GM19043 (cell line): ENCODE measurements around the gene UNC119.
"Not testable (repeated sequence)": the region's sequence is repeated elsewhere in the genome, so short reads cannot be mapped to it uniquely, and the experiment has no call there.

Experiments used
- ATAC-seq: cut with Tn5 transposase; IDR thresholded peaks from one replicate; pipeline ENCODE4 v1.9.1; 2021; ENCODE audit warnings: low read depth; ENCODE audit not compliant: unreplicated experiment

UNC119 gene

GRCh38 chr17:28524476-28525424 is 27.7 kb downstream of the UNC119 start:
- no peak for ATAC-seq

DNA sequence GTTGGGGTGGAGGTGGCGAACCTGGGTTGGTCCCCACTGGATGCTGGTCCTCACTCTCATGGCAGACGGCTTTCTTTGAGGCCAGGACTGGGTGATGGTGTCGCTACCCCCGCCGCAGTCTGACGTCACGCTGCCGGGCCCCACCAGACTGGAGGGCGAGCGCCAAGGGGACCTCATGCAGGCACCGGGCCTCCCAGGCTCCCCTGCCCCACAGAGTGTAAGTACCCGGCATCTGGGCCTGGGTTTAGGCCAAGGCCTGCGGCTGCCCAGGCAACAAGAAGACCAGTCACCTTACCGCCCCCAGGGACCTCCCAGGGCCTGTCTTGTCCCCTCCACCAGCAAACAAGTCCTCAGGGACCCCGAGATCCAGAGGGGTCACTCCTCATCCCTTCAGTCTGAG is 28.5 kb downstream of the UNC119 start:
- no peak for ATAC-seq

DNA sequence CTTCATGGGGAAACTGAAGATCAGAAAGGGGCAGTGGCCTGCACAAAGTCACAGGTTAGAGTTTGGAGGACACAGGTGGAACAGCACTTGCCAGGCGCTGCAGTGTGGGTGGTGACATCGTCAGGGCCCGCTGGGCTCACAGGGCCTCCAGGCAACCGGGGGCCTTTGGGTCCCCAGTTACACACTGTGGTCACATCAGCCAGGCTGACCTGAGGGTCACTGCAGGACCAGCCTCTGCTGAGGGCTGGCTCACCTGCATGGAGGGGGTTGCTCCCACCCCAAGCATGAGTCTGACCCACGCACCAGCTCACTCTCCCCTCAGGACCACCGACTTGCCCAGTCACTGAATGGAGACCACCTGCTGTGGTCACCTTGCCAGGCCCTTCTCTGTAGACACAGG is 29.2 kb downstream of the UNC119 start:
- no peak for ATAC-seq

- not testable (repeated sequence) for ATAC-seq
Observed at GRCh38 chr17:28522281-28522680, 30.1 kb downstream of the UNC119 start.

DNA sequence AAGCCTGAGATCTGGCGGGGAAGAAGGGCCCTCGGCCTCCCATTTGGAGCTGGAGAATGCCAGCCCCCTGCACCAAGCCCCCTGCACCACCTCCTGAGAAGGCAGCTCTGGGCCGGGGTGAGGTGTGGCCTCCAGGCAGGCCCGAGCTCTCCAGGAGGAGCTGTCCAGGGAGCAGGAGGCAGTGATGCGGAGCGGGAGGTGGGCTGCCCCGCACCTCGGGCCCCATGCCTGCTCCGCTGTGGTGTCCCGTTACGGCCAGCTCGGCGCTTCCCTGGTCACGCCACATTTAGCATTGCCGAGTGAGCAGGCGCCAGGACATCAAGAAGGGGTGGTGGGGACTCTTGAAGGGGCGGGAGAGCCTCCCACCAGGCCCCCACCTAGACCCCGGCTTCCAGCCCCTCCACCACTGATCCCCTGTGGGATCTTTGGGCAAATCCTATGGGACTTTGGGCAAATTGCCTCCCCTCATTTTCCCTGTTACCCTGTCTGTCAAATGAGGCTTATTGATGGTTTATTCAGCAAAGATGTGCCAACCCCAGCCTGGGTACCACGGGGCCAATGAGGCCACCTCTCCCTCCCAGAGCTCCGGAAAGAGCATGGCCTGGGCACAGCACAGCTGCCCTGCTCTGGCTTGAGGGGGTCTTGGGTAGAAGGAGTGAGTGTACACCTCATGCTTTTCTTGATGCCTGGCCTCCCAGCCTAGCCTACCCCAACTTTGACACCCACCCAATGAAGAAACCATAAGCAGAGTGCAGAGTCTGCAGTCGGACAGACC is 30.9 kb downstream of the UNC119 start:
- ATAC-seq, result no peak

GRCh38 chr17:28520687-28521086 is 31.7 kb downstream of the UNC119 start:
- ATAC-seq, result no peak

DNA sequence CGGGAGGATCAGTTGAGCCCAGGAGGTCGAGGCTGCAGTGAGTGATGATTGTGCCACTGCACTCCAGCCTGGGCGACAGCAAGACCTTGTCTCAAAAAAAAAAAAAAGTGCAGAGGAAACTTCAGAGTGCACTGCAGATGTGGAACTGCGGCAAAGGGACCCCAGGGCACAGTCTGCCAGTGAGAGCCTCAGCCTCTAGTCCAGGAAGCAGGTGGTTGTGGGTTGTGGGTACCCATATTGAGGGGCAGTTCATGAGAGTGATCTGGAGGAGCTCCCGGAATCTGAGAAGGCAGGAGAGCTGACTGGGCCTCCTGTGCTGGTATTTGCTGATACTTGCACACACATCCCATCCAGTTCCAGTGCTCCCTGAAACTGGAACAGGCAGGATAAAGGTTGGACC is 33.2 kb downstream of the UNC119 start:
- no peak for ATAC-seq

- ATAC-seq, result no peak
Observed at GRCh38 chr17:28518578-28518977, 33.8 kb downstream of the UNC119 start.

DNA sequence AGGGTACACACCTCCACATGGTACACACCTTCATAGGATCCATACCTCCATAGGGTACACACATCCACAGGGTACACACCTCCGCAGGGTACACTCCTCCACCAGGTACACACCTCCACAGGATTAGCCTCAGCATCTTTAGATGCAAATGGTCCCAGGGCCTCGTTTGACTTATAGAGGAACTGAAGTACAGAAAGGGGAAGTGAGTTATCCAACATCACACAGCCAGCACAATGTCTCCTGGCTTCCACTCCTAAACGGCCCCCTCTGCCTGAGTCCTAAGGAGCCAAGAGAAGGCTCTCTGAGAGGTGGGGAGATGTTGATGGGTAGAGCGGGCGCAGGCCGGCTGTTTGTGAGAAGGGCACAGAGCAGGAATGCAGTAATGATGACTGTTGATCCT is 34.3 kb downstream of the UNC119 start:
- no peak for ATAC-seq

DNA sequence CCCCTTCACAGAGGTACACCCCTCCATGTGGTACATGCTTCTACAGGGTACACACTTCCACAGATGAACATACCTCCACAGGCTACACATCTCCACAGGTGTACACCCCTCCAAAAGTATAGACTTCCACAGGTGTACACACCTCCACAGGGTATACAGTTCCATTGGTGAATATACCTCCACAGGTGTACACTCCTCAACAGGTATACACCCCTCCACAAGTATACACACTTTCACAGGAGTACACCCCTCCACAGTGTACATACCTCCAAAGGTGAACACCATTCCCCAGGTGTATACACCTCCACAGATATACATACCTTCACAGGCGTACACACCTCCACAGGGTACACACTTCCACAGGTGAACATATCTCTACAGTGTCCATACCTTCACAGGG is 36.9 kb downstream of the UNC119 start:
- ATAC-seq, result no peak

GRCh38 chr17:28514561-28515002 is 37.8 kb downstream of the UNC119 start:
- ATAC-seq, result no peak

DNA sequence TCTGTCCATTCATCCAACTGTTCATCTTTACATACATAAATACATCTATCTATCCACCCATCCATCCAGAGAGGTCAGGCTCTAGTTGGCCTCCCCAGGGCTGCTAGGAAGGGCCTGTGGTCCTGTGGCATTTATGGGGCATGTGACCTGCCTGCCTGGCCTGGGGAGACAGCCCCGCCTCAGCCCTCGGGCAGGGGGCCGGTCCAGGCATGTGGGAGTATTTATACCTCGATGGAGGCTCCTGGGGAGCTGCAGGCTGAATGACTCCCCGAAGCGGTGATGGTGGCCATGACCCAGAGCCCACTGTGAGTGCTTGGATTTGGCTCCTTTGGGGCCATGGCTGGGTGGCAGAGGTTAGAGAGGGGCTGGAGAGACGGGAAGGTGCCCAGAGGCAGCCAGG is 38.9 kb downstream of the UNC119 start:
- no peak for ATAC-seq

DNA sequence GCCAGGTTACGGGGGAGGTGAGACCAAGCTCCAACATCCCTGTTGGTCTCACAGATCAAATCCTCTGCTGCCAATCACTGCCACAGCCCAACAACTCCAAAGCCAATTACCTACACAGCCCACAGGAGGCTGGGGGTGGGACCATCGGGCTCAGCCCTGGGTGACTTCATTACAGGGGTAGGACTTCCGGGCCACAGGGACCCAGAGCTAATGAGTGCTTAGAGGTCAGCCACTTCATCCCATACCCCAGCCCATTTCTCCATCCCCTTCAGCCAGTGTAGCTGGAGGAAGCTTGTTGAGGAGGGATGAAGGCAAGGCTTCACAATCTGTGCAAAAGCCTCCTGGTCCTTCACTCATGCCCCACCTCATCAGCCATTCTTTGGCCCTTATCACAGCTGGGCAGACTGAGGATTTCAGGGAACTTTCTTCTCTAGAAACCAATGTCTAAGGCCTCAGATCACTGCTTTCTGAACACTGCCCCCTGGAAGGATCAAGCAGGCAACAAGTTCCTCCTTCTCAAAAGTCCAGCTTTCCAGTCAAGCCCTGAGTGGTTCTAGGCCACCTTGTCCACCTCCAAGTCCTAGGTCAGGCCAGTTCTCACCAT is 40.5 kb downstream of the UNC119 start:
- ATAC-seq, result no peak

- ATAC-seq, result no peak
Observed at GRCh38 chr17:28509789-28510188, 42.6 kb downstream of the UNC119 start.

- no peak for ATAC-seq
Observed at GRCh38 chr17:28508211-28508724, 44.2 kb downstream of the UNC119 start.

DNA sequence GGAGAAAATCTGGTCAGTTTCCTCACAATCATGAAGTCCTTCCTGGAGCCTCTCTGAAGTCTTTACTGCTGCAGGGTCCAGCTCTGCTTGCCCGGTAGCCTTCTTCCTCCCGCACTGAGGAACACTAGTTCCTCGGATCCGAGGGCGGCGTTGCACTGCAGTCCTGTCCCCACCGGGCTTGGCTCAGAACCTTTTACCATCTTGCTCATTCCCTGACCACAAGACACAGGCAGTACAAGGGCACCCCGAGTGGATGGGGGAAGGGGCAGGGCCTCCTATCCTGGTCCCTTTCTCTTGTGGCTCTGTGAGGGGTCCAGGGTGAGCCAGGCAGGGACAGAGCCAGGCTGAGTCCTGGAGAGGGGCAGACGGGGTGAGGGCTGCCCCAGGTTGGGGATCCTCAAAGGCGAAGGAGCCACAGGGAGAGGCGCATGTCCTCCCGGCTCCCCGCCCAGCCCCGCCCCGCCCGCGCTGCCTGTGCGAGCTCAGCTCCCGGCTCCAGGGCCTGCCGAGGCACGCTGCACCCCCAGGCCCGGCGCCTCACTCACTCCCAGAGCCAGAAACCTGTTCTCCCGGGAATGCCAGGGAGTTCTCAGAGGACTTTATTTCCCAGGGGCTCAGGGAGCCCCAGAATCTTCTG is 44.7 kb downstream of the UNC119 start:
- ATAC-seq, result no peak

DNA sequence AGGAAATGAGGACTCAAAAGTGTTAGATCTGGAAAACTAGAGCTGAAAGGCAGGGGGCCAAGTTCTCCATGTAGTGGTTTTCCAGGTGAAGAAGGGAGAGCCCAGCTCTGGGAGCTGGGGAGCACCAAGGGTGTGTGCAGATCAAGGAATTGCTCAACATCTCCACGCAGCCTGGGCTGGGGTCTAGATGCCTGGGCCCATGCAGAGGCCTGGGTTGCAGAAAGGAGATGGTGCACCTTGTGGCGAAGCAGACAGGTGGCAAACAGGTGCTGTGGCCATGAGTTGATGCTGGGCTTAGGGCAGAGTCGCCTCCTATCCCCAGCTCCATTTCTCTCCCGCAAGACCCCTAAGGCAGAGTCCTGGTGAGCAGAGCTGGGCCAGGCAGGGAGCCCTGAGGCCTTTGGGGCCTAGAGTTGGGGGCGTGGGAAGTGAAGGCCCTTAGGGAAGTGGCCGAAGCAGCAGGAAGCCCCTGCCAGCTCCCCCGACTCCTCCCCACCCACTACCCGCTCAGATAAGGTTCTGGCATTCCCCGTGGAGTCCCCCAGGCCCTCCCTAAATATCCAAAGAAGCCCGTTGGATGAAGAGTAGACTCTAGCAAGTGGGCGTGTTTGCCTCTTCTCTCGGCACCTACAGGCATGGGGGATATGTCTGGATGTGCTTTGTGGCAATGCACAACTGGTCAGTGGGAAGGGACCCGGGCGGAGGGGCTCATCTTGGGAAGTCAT is 45.5 kb downstream of the UNC119 start:
- ATAC-seq, result no peak

- ATAC-seq, result no peak
Observed at GRCh38 chr17:28505986-28506665, 46.3 kb downstream of the UNC119 start, which contains the start of gene FOXN1. Gene FOXN1, plus strand, starts transcription at chr17:28506348. Its CDS starts 17,622 bp downstream, at chr17:28523970.

- no peak for ATAC-seq
Observed at GRCh38 chr17:28503420-28503819, 49.0 kb downstream of the UNC119 start.
